ENCODE data around the gene CCIN. TPM values are rescaled to one million over a fixed set of nuclear protein-coding genes. Genes with fewer than 3 reads are reported as not detected.
A peak's percentile ranks its signal among the peaks of the same experiment; 100 is the strongest.

Gene CCIN
- total and polyA plus RNA-seq, 2 donors from 2014 or later, result 0.13 TPM; not detected in 1

GRCh38 chr9:36189976-36190375 is 20.8 kb downstream of the CCIN start:
- H3K9me3 ChIP-seq (ENCODE audit: control insufficient read depth in 2 of 3, insufficient read depth in 1 of 3, low read length in 3 of 3), result no peaks in the 10 kb centered on the region
- H3K4me3 ChIP-seq (ENCODE audit: low read length in 3 of 3), result peak overlapping the region; percentile 83 to 97 (median 93)
- H3K4me1 ChIP-seq (ENCODE audit: control insufficient read depth in 2 of 3, insufficient read depth in 2 of 3, low read depth in 1 of 3, low read length in 3 of 3), result peaks cover 12 to 25% (median 12%) of the 10 kb centered on the region in 3 donors
- no peaks in the 10 kb centered on the region for H3K36me3 ChIP-seq (ENCODE audit: control insufficient read depth in 2 of 3, insufficient read depth in 3 of 3, low read length in 3 of 3)
- intact Hi-C loops (cut with DNase I), result no loop called here
- FAIRE-seq, result no peak
- H3K27me3 ChIP-seq (ENCODE audit: control insufficient read depth, insufficient read depth, low read length), result no peaks in the 10 kb centered on the region
- peak overlapping the region; percentile 68 to 85 (median 76) for H3K9ac ChIP-seq (ENCODE audit: low read length in 3 of 3)
- DNase-seq, result peak in 2 of 5 donors; percentile 27 to 47
- peak overlapping the region; percentile 94 to 97 for H3K27ac ChIP-seq (ENCODE audit: low read depth in 2 of 2, low read length in 2 of 2)
- TF ChIP-seq CTCF (IDR thresholded peaks at IDR 0.05; ENCODE audit: borderline replicate concordance, extremely low read depth, insufficient read depth), result no peak

DNA sequence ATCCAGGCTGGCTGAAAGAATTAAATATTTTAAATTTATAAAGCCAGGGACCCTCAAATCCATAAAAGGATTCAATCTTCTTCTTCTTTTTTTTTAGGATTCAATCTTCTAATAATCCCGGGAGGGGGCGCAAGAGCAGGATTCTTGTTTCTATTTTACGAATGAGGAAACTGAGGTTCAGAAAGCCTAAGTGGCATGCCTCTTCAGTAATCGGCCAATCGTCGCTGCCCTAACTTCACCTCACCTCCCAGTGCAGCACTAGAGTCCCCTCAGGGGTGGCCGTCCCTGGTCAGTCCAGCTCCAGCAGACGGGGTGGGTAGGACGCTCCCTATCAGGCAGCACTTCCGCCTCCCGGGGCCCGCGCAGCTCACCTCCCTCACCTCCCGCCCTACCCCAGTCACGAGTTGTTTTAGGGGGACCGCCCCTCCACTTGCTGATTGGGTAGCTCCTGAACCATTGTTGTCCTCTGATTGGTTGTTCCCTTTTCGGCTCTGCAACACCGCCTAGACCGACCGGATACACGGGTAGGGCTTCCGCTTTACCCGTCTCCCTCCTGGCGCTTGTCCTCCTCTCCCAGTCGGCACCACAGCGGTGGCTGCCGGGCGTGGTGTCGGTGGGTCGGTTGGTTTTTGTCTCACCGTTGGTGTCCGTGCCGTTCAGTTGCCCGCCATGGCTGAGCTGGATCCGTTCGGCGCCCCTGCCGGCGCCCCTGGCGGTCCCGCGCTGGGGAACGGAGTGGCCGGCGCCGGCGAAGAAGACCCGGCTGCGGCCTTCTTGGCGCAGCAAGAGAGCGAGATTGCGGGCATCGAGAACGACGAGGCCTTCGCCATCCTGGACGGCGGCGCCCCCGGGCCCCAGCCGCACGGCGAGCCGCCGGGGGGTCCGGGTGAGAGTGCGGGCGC is 21.5 kb downstream of the CCIN start, which contains the start of gene CLTA:
TSS of gene CLTA (plus strand) at position 534 of the 902 bp plus-strand sequence. CDS start at position 670, 136 bp downstream.
- Histone ChIP-seq H3K9ac (ENCODE audit: low read length in 3 of 3) (peak within 1 kb of the TSS; percentile 76 to 85 (median 77)), H3K4me3 (ENCODE audit: low read length in 3 of 3) (peak within 1 kb of the TSS; percentile 83 to 97 (median 93)), H3K27me3 (ENCODE audit: control insufficient read depth, insufficient read depth, low read length) (no peaks in the 10 kb centered on the region), H3K9me3 (ENCODE audit: control insufficient read depth in 2 of 3, insufficient read depth in 1 of 3, low read length in 3 of 3) (no peaks in the 10 kb centered on the region), H3K4me1 (ENCODE audit: control insufficient read depth in 2 of 3, insufficient read depth in 2 of 3, low read depth in 1 of 3, low read length in 3 of 3) (peaks cover 12 to 25% (median 15%) of the 10 kb centered on the region in 3 donors), H3K36me3 (ENCODE audit: control insufficient read depth in 2 of 3, insufficient read depth in 3 of 3, low read length in 3 of 3) (no peaks in the 10 kb centered on the region), H3K27ac (ENCODE audit: low read depth in 2 of 2, low read length in 2 of 2) (peak within 1 kb of the TSS; percentile 94 to 97)
- DNase-seq (peak; percentile 98 to 99 (median 99)), FAIRE-seq (peak; percentile 88)
- TF ChIP-seq CTCF (IDR thresholded peaks at IDR 0.05; ENCODE audit: borderline replicate concordance, extremely low read depth, insufficient read depth), result peak; percentile 25
- intact Hi-C loops (cut with DNase I), result no loop called here

GRCh38 chr9:36191290-36191645 is 22.1 kb downstream of the CCIN start:
- peak overlapping the region; percentile 77 to 94 for H3K27ac ChIP-seq (ENCODE audit: low read depth in 2 of 2, low read length in 2 of 2)
- TF ChIP-seq CTCF (IDR thresholded peaks at IDR 0.05; ENCODE audit: borderline replicate concordance, extremely low read depth, insufficient read depth), result no peak
- FAIRE-seq, result no peak
- peaks cover 12 to 25% (median 15%) of the 10 kb centered on the region in 3 donors for H3K4me1 ChIP-seq (ENCODE audit: control insufficient read depth in 2 of 3, insufficient read depth in 2 of 3, low read depth in 1 of 3, low read length in 3 of 3)
- intact Hi-C loops (cut with DNase I), result no loop called here
- DNase-seq, result peak in 1 of 5 donors; percentile 44
- no peaks in the 10 kb centered on the region for H3K9me3 ChIP-seq (ENCODE audit: control insufficient read depth in 2 of 3, insufficient read depth in 1 of 3, low read length in 3 of 3)
- peak overlapping the region; percentile 76 to 85 (median 77) for H3K9ac ChIP-seq (ENCODE audit: low read length in 3 of 3)
- H3K27me3 ChIP-seq (ENCODE audit: control insufficient read depth, insufficient read depth, low read length), result no peaks in the 10 kb centered on the region
- no peaks in the 10 kb centered on the region for H3K36me3 ChIP-seq (ENCODE audit: control insufficient read depth in 2 of 3, insufficient read depth in 3 of 3, low read length in 3 of 3)
- H3K4me3 ChIP-seq (ENCODE audit: low read length in 3 of 3), result peak overlapping the region; percentile 70 to 97 (median 83)
